ENCODE measurements around the gene DUSP7. TPM values are rescaled to one million over a fixed set of nuclear protein-coding genes. Genes with fewer than 3 reads are reported as not detected.

DUSP7 gene
- total RNA-seq, 2 donors from 2014 or later = 2.6 to 3.3 TPM

DNA sequence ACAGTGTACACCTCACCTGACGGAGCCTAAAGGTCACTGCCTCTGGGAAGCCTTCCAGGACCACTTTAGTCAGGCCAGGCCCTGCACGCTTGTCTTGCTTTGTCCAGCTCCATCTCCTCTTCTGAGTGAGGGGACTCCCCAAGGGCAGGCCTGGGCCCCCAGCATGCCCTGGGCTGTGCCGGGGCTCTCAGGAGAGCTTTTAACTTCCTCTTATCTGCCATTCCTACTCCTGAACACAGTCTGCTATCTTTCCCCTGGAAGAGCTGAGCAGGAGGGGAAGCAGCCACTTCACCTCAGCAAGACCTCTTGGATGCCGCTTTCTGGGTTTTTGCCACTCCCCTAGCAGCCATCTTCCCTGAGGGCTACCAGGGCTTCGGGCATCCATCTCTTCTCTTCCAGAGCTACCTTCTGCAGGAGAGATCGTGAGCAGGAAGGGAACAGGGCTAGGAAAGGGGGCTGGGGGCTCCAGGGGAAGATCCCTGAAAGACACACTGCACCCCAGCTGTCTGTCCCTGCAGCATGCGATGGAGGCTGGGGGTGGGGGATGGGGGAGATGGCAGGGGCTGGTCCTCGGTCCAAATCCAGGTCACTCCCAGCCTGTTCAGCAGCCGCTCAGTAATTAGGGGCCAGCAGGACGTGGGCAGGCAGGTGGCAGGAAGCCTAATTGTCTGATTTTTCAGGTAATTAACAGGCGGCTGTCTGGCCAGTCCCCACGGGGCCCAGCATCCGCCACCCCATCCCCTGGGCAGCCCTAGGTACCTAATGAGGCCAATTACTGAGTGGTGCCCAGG is 40.7 kb downstream of the DUSP7 start:
- no peak for DNase-seq
- intact Hi-C loops (cut with DNase I) = loop anchor here (10.0 kb wide), 1 partner anchor 339 kb away; no protein-coding TSS in a partner anchor
- WGBS, 2 donors = 68 to 73% methylated on average over 8 to 13 of the region's 13 CpGs
- H3K4me1 ChIP-seq = no peaks in the 10 kb centered on the region
- H3K36me3 ChIP-seq (replicated peaks in 1 of 2; ENCODE audit: insufficient read depth in 1 of 2, low read depth in 2 of 2) = no peaks in the 10 kb centered on the region
- no peak for ATAC-seq
- H3K27me3 ChIP-seq = no peaks in the 10 kb centered on the region
- H3K4me3 ChIP-seq = no peak overlapping the region
- no peak overlapping the region for H3K27ac ChIP-seq
- TF ChIP-seq, protein P1, sequence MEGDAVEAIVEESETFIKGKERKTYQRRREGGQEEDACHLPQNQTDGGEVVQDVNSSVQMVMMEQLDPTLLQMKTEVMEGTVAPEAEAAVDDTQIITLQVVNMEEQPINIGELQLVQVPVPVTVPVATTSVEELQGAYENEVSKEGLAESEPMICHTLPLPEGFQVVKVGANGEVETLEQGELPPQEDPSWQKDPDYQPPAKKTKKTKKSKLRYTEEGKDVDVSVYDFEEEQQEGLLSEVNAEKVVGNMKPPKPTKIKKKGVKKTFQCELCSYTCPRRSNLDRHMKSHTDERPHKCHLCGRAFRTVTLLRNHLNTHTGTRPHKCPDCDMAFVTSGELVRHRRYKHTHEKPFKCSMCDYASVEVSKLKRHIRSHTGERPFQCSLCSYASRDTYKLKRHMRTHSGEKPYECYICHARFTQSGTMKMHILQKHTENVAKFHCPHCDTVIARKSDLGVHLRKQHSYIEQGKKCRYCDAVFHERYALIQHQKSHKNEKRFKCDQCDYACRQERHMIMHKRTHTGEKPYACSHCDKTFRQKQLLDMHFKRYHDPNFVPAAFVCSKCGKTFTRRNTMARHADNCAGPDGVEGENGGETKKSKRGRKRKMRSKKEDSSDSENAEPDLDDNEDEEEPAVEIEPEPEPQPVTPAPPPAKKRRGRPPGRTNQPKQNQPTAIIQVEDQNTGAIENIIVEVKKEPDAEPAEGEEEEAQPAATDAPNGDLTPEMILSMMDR (IDR thresholded peaks at IDR 0.05) = no peak
- no peak for TF ChIP-seq POLR2A (IDR thresholded peaks at IDR 0.05)
- H3K9me3 ChIP-seq = no peaks in the 10 kb centered on the region

DNA sequence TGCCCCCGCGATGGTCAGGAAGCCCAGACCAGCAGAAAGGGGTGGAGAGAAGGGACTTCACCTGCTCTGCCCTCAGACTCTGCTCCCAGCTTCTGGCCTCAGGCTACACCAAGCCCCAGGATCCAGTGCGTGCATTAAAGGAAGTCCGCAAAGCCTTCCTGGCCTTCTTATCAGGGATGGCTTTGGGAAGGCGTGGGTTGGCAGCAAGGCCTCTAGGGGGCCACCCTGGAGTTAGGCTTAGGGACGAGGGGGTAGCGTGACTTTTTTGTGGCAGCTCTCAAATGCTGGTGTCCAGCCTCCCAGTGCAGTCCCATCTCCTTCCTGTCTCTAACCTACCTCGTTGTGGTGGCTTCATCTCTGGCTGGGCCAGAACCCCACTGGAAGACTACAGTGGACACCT is 41.8 kb downstream of the DUSP7 start:
- no peak for DNase-seq
- H3K27ac ChIP-seq = no peak overlapping the region
- no peaks in the 10 kb centered on the region for H3K4me1 ChIP-seq
- H3K4me3 ChIP-seq = no peak overlapping the region
- intact Hi-C loops (cut with DNase I) = loop anchor here (10.0 kb wide), 1 partner anchor 340 kb away; no protein-coding TSS in a partner anchor
- no peaks in the 10 kb centered on the region for H3K36me3 ChIP-seq (replicated peaks in 1 of 2; ENCODE audit: insufficient read depth in 1 of 2, low read depth in 2 of 2)
- no peaks in the 10 kb centered on the region for H3K27me3 ChIP-seq
- WGBS, 2 donors = 70 to 75% methylated on average over 4 to 8 of the region's 8 CpGs
- TF ChIP-seq, protein P1 (IDR thresholded peaks at IDR 0.05) = peak in 1 of 7 experiments; percentile 1
- TF ChIP-seq POLR2A (IDR thresholded peaks at IDR 0.05) = no peak
- H3K9me3 ChIP-seq = no peaks in the 10 kb centered on the region
- ATAC-seq = no peak

DNA sequence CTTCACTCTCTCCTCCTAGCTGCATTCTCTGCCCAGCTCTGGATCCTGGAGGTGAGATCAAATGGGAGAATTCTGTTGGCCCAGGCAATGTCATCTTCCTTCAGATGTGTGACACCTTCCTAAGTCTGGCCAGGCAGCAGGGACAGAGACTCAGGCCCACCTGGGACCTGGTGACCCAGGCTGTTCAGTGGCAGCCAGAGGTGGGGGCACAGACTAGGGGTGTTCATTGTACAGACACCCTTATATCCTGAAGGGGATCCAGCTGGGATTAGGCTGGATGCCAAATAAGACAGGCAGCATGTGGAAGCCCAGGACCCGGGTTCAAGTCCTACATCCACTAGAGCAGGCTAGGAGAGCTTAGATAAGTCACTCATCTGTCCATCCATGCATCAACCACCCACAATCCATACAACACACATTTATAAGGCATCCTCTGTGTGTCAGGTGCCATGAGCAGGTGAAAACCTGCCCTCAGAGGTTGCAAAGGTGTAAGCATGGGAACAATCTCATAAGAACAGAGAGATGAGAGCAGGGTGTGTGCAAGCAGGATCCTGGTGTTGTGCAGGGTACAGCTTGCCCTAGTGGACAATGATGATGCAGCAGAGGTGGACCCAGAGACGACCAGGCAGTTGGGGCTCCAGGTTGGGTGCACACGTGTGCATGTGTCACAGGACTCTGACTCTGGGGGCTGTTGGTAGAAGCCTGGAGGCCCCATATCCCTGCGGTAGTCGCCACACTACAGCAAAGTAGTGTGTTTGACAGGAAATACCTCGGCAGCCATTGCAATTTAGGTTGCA is 42.4 kb downstream of the DUSP7 start:
- intact Hi-C loops (cut with DNase I) = loop anchor here (10.0 kb wide), 1 partner anchor 341 kb away; no protein-coding TSS in a partner anchor
- TF ChIP-seq POLR2A (IDR thresholded peaks at IDR 0.05) = no peak
- TF ChIP-seq, protein P1 (IDR thresholded peaks at IDR 0.05) = no peak
- DNase-seq = no peak
- H3K27ac ChIP-seq = no peak overlapping the region
- H3K9me3 ChIP-seq = no peaks in the 10 kb centered on the region
- no peak overlapping the region for H3K4me3 ChIP-seq
- H3K4me1 ChIP-seq = no peaks in the 10 kb centered on the region
- WGBS, 2 donors = 58 to 67% methylated on average over 2 to 6 of the region's 6 CpGs
- H3K36me3 ChIP-seq (replicated peaks in 1 of 2; ENCODE audit: insufficient read depth in 1 of 2, low read depth in 2 of 2) = no peaks in the 10 kb centered on the region
- H3K27me3 ChIP-seq = no peaks in the 10 kb centered on the region
- no peak for ATAC-seq

DNA sequence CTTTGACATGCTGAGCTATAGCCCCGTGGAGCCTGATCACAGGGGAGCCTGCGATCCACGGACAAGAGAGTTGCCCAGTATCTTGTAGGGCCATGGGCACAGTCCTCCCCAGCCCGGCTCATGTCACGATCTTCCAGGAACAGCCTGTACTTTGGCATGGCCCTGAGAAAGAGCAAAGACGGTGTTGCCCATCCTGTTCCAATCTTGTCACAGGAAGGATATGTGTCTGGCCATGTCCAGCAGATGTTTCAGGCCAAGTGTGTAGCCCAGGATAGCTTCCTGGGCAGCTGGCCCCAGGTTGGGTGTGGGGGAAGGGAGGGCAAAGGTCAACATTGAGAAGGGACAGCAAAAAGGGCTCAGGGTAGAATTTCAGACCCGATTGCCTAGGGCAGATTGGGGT is 43.7 kb downstream of the DUSP7 start:
- DNase-seq = no peak

More for the DNA sequence above, 43.7 kb downstream of the DUSP7 start:
- no peak for TF ChIP-seq POLR2A (IDR thresholded peaks at IDR 0.05)
- TF ChIP-seq, protein P1 (IDR thresholded peaks at IDR 0.05) = no peak
- Histone ChIP-seq H3K27ac (no peak overlapping the region), H3K36me3 (replicated peaks in 1 of 2; ENCODE audit: insufficient read depth in 1 of 2, low read depth in 2 of 2) (no peaks in the 10 kb centered on the region), H3K9me3 (no peaks in the 10 kb centered on the region), H3K4me1 (no peaks in the 10 kb centered on the region), H3K27me3 (no peaks in the 10 kb centered on the region), H3K4me3 (no peak overlapping the region)
- WGBS, 2 donors = 73 to 83% methylated on average over 4 to 7 of the region's 7 CpGs
- intact Hi-C loops (cut with DNase I) = loop anchor here (10.0 kb wide), 1 partner anchor 342 kb away; no protein-coding TSS in a partner anchor
- ATAC-seq = no peak

Measured in body of pancreas (tissue), 4 donors.